ENCODE measurements around the gene FKBP10. TPM values are rescaled to one million over a fixed set of nuclear protein-coding genes. Genes with fewer than 3 reads are reported as not detected.

FKBP10 gene
- total and polyA plus RNA-seq, 9 of the 15 experiments (the other 6 are each of a cell fraction or from before 2014, with no cell fraction given): 0.03 to 3.0 (median 1.4) TPM; not detected in 1

- TF ChIP-seq MGA (IDR thresholded peaks at IDR 0.05): peak; percentile 21; the same call in 1 of the 2 replicates
- no peak for TF ChIP-seq TEAD2 (tag; IDR thresholded peaks at IDR 0.05)
- no peak for TF ChIP-seq TCF3 (CRISPR knock-in tag; IDR thresholded peaks at IDR 0.05)
- no peak for TF ChIP-seq MTA1 (IDR thresholded peaks at IDR 0.05; ENCODE audit: borderline replicate concordance)
- no peak for TF ChIP-seq ZKSCAN8 (CRISPR knock-in tag; IDR thresholded peaks at IDR 0.05)
- no peak for TF ChIP-seq TRIM24 (IDR thresholded peaks at IDR 0.05)
- peak; percentile 59; the same call in 1 of the 2 replicates for TF ChIP-seq JUND (IDR thresholded peaks at IDR 0.05; ENCODE audit: borderline replicate concordance, low read depth, low read length)
- TF ChIP-seq JUND (tag; IDR thresholded peaks at IDR 0.05; ENCODE audit: borderline replicate concordance, low read depth, low read length): peak; percentile 58; the same call in 1 of the 3 replicates
- no peak for TF ChIP-seq SMARCB1 (IDR thresholded peaks at IDR 0.05; ENCODE audit: insufficient read length, low read depth)
- TF ChIP-seq RB1 (IDR thresholded peaks at IDR 0.05; ENCODE audit: low read depth): no peak
- no peak for TF ChIP-seq GABPB2 (CRISPR knock-in tag; conservative IDR thresholded peaks at IDR 0.05)
- no peak for TF ChIP-seq SIRT6 (IDR thresholded peaks at IDR 0.05; ENCODE audit: low read depth, low read length)
- no peak for TF ChIP-seq CTCFL (IDR thresholded peaks at IDR 0.05; ENCODE audit: borderline replicate concordance, insufficient read depth, low read depth, low read length, poor library complexity, severe bottlenecking)
- TF ChIP-seq ZKSCAN3 (CRISPR knock-in tag; IDR thresholded peaks at IDR 0.05): no peak
- no peak for TF ChIP-seq KLF6 (CRISPR knock-in tag; IDR thresholded peaks at IDR 0.05; ENCODE audit: borderline replicate concordance)
- TF ChIP-seq NFE2 (IDR thresholded peaks at IDR 0.05; ENCODE audit: low read depth): no peak
- peak; percentile 74 for TF ChIP-seq ATF7 (IDR thresholded peaks at IDR 0.05)
Measured at GRCh38 chr17:41869426-41869825, 56.6 kb downstream of the FKBP10 start (continued).

Data from K562 (cell line).